Measurements from ENCODE around the gene HMGN2. TPM values are rescaled to one million over a fixed set of nuclear protein-coding genes. Genes with fewer than 3 reads are reported as not detected.
A peak's percentile ranks its signal among the peaks of the same experiment; 100 is the strongest.

The HMGN2 gene
- total and polyA plus RNA-seq, 2 of the 13 experiments (the other 11 are each of a cell fraction or from before 2014, with no cell fraction given), result 63.4 to 343 TPM

GRCh38 chr1:26472320-26472900 is at the start of gene HMGN2 (continued):
- TF ChIP-seq THRA (CRISPR knock-in tag; IDR thresholded peaks at IDR 0.05; ENCODE audit: borderline replicate concordance) (no peak), ZBTB43 (CRISPR knock-in tag; conservative IDR thresholded peaks at IDR 0.05) (0 out of 2 replicates have a peak, but pooled peaks have one; percentile 59), ELK4 (CRISPR knock-in tag; IDR thresholded peaks at IDR 0.05; ENCODE audit: borderline replicate concordance) (peak; percentile 59; the same call in 1 of the 2 replicates), PHF21A (CRISPR knock-in tag; IDR thresholded peaks at IDR 0.05) (no peak), AGO2 (optimal IDR thresholded peaks at IDR 0.05; ENCODE audit: low read depth, low read length) (peak; percentile 89), JUND (CRISPR knock-in tag; IDR thresholded peaks at IDR 0.05) (no peak), HMGXB4 (CRISPR knock-in tag; IDR thresholded peaks at IDR 0.05; ENCODE audit: borderline replicate concordance in 1 of 2, low read depth in 1 of 2) (peak in 1 of 2 experiments; percentile 34; a peak in 2 of 4 replicates), ZNF180 (CRISPR knock-in tag; IDR thresholded peaks at IDR 0.05; ENCODE audit: borderline replicate concordance, low read depth) (0 out of 2 replicates have a peak, but pooled peaks have one; percentile 27), ZNF747 (CRISPR knock-in tag; IDR thresholded peaks at IDR 0.05; ENCODE audit: borderline replicate concordance) (no peak), ZFX (CRISPR knock-in tag; IDR thresholded peaks at IDR 0.05; ENCODE audit: low read depth) (peak; percentile 69), ZNF543 (CRISPR knock-in tag; IDR thresholded peaks at IDR 0.05) (peak; percentile 52; the same call in 1 of the 2 replicates), ZNF431 (CRISPR knock-in tag; IDR thresholded peaks at IDR 0.05; ENCODE audit: borderline replicate concordance, low read depth) (no peak), SAFB2 (CRISPR knock-in tag; IDR thresholded peaks at IDR 0.05; ENCODE audit: borderline replicate concordance, low read depth) (peak; percentile 6; the same call in 1 of the 2 replicates), ZNF687 (CRISPR knock-in tag; IDR thresholded peaks at IDR 0.05) (peak; percentile 66), ZSCAN9 (CRISPR knock-in tag; IDR thresholded peaks at IDR 0.05; ENCODE audit: borderline replicate concordance) (0 out of 2 replicates have a peak, but pooled peaks have one; percentile 2), AHR (CRISPR knock-in tag; IDR thresholded peaks at IDR 0.05) (peak; percentile 25; the same call in 1 of the 2 replicates), ZNF343 (CRISPR knock-in tag; IDR thresholded peaks at IDR 0.05) (peak; percentile 54; the same call in 1 of the 2 replicates), SNAPC5 (CRISPR knock-in tag; IDR thresholded peaks at IDR 0.05; ENCODE audit: borderline replicate concordance) (no peak)

Measured in HepG2 (cell line).